CD4-positive, alpha-beta T cell treated with Interferon gamma for 1 hour (primary cell): Measurements from ENCODE around the gene HTRA3.

Source experiments
- DNase-seq: peaks from one replicate; pipeline ENCODE4 v3.0.0-alpha.2; 2020

HTRA3 gene

GRCh38 chr4:8297691-8298485 lies 28.3 kb downstream of the HTRA3 start:
- DNase-seq: no peak

GRCh38 chr4:8300832-8301231 lies 31.3 kb downstream of the HTRA3 start:
- DNase-seq: no peak

DNA sequence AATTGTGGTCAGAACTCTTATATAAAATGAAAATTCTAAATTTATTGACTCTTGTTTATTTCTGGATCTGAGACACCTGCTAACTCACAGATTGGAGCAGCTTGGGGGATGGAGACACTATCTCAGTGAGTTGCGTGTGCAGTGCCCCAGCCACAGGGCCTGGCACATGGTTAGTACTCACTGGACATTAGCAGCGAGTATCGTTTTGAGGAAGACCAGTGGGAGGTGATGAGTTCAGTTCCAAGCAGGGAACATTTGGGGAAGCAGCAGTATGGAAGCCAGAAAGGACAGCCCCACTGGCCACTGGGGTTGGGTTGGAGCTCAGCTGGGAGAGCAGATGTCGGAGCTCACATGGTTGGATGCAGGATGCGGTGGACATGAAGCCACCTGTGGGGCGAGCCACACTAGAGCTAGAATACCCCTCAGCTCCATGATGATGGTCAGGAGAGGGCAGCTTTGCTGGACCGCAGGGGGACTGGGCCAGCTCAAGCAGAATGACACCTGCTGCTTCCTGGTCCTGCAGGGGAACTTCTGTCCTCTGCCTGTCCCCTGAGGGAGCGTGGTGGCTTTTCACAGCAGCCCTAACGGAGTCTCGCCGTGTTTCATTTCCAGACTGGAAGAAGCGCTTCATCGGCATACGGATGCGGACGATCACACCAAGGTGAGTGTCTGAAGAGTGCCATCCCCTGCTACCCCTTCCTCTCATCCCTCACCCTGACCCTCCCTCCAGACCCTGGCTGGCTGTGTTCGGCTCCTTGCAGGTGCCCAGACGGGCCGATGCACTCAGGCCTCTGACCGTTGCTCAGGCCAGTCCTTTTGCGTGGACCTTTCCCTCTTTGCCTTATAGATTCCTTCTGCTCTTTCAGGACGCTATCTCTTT lies 32.5 kb downstream of the HTRA3 start:
- DNase-seq: no peak

GRCh38 chr4:8303081-8303480 lies 33.5 kb downstream of the HTRA3 start:
- DNase-seq: no peak

GRCh38 chr4:8303485-8304281 lies 34.1 kb downstream of the HTRA3 start:
- DNase-seq: no peak

DNA sequence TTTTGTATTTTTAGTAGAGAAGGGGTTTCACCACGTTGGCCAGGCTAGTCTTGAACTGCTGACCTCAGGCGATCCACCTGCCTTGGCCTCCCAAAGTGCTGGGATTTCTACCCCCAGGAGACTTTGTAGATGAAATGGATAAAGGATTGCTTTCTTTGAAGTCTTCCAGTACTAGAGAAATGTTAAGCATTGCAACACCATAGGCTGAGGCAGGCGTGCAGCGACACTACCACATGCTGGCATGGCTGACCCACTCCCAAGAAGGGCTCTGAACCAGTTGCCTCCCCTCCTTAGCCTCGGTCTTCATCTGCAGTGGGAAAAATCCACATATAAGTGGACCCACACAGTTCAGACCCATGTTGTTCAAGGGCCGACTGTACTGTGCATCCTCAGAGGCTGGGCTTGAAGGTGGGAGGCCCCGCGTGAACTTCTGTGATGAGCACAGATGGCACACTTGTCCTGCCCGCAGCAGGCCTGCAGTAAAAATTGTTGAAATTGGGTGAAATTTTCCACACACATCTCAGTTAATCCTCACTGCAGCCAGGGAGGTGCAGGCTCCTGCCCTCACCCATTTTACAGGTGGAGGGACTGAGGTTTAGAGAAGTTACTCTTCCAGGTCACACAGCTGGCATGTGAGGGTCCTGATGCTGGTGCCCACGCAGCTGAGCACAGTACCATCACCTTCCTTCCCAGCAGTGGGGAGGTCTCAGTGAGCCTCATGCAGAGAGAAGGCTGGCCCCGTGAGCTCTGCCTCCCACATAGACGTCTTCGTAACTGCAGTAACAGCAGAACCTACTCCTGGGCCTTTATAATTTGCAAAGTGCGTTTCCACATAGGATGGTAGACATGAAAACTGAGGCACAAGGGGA lies 35.5 kb downstream of the HTRA3 start:
- DNase-seq: no peak

- no peak for DNase-seq
Measured at GRCh38 chr4:8305851-8306471, 36.4 kb downstream of the HTRA3 start.

DNA sequence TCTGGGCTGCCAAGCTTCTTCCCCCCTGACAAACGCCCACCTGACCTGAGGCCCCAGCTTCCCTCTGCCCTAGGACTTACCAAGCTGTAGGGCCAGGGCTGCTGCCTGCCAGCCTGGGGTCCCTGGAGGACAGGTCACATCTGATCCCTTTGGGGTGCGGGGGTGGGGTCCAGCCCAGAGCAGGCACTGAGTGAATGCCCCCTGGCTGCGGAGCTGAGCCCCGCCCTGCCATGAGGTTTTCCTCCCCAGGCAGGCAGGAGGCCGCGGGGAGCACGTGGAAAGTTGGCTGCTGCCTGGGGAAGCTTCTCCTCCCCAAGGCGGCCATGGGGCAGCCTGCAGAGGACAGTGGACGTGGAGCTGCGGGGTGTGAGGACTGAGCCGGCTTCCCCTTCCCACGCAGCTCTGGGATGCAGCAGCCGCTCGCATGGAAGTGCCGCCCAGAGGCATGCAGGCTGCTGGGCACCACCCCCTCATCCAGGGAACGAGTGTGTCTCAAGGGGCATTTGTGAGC lies 37.0 kb downstream of the HTRA3 start:
- no peak for DNase-seq

DNA sequence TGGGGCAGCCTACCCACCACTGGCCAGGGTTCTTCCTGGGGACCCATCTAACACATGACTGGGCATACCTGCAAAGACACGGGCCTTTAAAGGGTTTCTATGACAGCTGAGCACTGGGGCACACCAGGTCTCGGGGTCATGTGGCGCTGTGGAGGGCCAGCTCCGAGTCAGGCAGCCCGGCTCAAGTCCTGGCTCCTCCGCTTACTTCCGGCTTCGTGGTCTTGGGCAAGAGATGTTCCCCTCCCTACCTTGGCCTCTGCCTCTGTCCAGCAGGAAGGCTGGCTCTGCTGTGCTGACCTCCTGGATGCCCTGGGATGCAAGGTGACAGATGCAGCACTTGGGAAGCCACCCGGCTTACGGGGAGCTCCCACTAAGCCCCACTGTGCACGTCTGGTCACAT lies 37.6 kb downstream of the HTRA3 start:
- no peak for DNase-seq

- no peak for DNase-seq
Measured at GRCh38 chr4:8307714-8308113, 38.2 kb downstream of the HTRA3 start.

GRCh38 chr4:8308144-8308543 lies 38.6 kb downstream of the HTRA3 start:
- no peak for DNase-seq

DNA sequence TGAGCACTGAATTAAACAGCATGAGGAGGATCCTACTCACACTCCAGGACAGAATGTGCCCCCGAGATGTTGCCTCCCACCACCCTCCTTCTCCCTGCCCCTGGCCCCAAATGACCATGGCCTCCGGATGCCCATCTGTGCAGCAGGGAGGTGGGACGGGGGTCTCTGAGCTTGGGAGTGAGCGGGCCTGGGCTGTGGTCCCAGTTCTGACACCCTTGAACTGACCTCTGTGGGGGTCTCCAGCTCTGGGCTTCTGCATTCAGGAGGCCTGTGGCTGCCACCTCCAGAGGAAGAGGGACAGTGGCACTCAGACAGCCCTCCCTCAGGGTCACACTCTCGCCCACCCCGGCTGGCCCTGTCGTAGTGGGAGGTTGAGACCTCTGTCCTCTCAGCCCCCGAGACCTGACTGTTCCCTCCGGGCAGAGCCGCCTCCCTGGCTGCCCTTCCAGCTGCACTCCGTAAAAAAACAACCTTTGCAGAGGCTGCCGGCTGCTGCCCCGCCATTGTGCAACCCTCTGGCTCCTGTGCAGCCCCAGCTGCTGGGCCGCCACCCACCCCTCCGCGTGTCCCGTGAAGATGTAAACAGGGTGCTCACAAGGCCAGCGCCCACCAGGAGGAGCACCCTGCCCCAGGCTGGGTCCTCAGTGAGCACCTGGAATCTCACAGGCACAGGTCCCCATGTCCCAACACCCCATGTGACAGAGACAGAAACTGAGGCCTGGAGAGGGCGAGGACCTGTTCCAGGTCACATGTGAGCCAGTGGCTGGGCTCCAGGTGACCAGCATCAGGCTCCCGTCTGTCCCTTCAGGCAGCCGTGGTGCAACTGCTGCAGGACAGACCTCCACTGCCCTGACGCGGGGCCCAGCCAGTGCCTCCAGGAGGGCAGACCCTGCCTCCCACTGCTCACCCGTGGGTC lies 39.6 kb downstream of the HTRA3 start:
- DNase-seq: no peak

DNA sequence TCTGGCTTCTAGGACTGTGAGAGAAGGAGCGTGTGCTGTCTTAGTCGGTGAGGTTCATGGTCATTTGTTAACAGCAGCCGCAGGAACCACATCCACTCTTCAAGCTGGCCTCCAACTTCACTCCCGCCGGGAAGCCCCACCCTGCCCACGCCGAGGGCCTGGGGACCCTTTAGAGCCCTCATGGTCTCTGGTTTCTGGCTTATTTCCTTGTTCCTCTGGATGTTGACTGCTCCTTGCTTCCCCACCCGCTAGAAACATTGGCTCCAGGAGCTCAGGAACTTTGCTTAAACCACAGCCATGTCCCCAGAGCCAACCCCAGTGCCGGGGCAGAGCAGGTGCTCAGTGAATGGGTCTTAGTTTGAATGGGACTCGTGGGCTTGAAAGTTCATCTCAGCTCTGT lies 40.8 kb downstream of the HTRA3 start:
- no peak for DNase-seq

DNA sequence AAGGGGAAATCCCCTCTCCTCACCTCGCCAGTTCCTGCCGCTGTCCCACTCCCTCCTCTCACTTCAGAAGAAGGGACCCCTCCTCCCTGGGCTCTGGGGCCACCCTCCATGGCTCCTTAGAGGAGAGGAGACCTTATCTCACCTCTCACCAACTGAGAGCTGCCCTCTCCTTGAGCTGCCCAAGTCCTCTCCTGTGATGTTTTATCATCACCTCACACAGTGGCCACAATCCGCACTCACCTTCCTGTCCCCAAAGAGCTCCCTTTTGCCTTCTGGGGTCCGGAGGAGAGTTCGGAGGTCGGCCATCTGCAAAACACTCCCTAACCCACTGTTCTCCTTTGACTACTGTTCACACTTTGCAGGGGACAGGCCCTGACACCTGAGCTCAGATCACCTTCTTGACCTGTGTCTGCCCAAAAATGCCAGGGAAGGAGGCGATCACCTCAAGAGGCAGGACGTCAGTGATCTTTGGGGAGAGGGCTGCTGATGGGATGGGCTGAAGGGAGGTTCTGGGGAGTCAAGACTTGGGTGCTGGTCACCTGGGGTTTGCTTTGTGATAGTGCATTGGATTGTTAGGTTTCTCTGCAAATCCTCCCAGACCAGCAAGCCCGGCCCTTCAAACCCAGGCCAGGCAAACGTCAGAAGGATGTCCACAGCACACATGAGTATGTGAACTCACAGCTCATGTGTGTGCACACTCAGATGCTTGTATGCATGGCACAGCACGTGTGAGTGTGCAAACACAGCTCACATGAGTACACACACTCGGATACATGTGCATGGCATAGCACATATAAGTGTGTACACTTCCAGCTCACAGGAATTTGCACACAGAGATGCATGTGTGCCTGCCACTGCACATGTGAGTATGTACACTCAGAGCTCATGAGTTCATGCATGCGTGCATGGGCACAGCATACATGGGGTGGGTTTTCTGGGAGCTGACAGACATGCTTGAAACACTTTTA lies 41.8 kb downstream of the HTRA3 start:
- no peak for DNase-seq

- no peak for DNase-seq
Measured at GRCh38 chr4:8312069-8312445, 42.5 kb downstream of the HTRA3 start.

- DNase-seq: no peak
Measured at GRCh38 chr4:8312976-8313375, 43.4 kb downstream of the HTRA3 start.

- DNase-seq: no peak
Measured at GRCh38 chr4:8314691-8315255, 45.2 kb downstream of the HTRA3 start.

DNA sequence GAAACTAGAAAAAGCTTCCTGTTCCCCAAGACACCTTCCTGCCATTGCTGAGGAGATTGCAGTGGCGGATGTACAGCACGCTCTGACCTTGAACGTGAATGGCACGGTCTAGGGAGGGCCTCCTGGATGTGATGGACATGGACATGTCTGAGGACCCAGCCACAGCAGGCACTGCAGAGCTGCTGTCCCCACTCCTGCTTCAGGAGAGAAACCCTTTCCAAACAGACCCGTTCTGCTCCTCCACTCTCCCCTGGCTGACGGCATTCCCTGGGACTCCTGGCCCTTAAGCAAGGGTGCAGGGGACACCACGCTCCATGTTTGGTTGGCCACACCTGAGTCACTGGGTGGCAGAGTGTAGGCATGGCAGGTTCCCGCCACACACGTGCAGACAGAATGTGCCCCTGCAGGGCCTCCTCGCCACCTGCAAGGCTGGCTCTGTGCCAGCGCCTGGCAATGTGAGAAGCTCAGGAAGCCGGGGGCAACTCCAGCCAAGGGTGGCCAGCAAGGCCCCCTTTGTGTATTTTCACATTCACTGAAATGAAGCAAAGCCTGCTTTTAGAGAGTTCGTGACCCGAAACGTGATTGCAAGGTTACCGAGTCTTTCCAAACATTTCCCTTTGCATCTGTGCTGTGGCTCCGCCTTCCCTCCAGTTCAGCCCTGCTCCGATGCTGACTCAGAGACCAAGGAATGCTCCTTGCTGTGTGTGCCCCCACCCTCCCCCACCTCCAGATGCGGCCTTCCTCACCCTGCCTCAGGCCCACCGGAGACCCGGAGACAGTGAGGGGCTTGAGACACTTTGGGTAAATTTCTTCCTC lies 46.1 kb downstream of the HTRA3 start:
- no peak for DNase-seq
